Myocyte (in vitro differentiated cells): ENCODE data around the gene CACNA1E. TPM values are rescaled to one million over a fixed set of nuclear protein-coding genes. Genes with fewer than 3 reads are reported as not detected.
"Not testable (repeated sequence)": the region's sequence is repeated elsewhere in the genome, so short reads cannot be mapped to it uniquely, and the experiment has no call there.

Experiments
- DNase-seq: peaks from one replicate; pipeline ENCODE4 v3.0.0-alpha.2; 2012; ENCODE audit warnings: low read depth
- total RNA-seq: library from RNA; depleted of rRNA; stranded (reverse); fragments of >200 nt; gene quantifications from 2 replicates; pipeline ENCODE4 v1.2.3, GENCODE V29; 2014

The CACNA1E gene
- total RNA-seq, 1 donor from 2014 or later, result 0.75 TPM

GRCh38 chr1:181514298-181515290, 31.3 kb downstream of the CACNA1E start:
- DNase-seq, result no peak

- no peak for DNase-seq
Observed at GRCh38 chr1:181516706-181517105, 33.4 kb downstream of the CACNA1E start.

GRCh38 chr1:181517181-181517875, 34.0 kb downstream of the CACNA1E start:
- no peak for DNase-seq

- DNase-seq, result no peak
Observed at GRCh38 chr1:181518152-181518551, 34.8 kb downstream of the CACNA1E start.

- DNase-seq, result no peak
Observed at GRCh38 chr1:181522864-181523263, 39.5 kb downstream of the CACNA1E start.

- no peak for DNase-seq
Observed at GRCh38 chr1:181525104-181525721, 41.9 kb downstream of the CACNA1E start.

DNA sequence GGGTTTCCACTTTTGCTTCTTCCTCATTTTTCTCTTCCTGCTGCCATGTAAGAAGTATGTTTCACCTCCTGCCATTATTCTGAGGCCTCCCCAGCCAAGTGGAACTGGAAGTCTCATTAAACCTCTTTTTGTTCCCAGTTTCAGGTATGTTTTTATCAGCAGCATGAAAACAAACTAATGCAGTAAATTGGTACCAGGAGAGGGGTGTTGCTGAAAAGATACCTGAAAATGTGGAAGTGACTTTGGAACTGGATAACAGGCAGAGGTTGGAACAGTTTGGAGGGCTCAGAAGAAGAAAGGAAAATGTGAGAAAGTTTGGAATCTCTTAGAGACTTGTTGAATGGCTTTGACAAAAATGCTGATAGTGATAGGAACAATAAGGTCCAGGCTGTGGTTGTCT, 44.9 kb downstream of the CACNA1E start:
- not testable (repeated sequence) for DNase-seq

GRCh38 chr1:181531441-181531840, 48.1 kb downstream of the CACNA1E start:
- no peak for DNase-seq

- no peak for DNase-seq
Observed at GRCh38 chr1:181531951-181532600, 48.8 kb downstream of the CACNA1E start.

DNA sequence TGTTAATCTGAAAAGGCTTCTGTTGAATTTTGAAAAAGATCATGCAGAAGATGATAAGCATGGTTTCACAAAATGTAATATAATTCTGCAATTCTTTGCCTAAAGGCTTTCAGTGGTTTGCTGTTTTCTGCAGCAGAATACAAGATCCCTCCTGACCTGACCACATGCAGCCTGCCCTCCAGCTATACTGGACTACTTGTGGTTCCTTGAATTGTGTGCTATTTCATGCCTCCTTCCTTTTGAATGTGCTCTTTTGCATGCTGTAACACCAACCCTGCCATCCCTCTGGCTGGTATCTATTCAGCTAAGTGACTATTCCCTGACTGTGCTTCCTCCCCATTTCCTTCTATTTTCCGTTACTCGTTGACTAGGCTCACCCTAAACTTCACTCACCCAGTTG, 55.5 kb downstream of the CACNA1E start:
- DNase-seq, result no peak

- no peak for DNase-seq
Observed at GRCh38 chr1:181541458-181541857, 58.1 kb downstream of the CACNA1E start.

DNA sequence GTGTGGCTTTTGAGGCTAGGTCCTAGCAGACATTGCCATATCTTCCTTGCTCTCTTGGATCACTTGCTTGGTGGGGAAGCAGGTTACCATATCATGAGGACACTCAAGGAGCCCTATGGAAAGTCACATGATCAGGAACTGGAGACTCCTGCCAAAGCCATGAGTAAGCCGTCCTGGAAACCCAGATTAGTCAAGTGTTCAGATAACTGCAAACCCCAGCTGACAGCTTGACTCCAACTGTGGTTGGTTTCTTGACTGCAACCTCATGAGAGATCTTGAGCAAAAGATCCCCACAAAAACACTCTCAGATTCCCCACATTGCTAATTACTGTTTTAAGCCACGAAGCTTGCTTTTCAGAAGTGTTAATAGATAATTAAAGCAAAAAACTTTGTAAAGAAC, 58.6 kb downstream of the CACNA1E start:
- DNase-seq, result peak; percentile 23

- not testable (repeated sequence) for DNase-seq
Observed at GRCh38 chr1:181542406-181542805, 59.1 kb downstream of the CACNA1E start.

DNA sequence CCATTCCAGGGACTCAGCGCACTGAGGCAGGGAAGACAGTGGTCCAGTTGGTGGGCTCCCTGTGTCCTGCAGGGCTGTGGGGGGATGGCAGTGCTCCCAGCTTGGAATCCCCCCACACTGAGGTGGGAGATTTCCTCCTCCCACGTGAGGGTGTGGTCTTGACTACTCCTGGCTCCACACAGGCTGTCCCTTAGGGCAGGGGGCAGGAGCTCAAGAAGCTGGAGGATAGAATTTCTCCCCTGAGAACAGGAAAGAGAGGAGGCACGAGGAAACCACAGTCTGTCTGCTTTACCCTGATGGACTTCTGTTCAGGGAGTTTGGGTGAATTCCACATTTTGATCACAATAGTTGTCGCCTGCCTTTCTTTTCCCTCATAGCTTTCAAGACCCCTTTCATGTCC, 62.1 kb downstream of the CACNA1E start:
- no peak for DNase-seq

GRCh38 chr1:181548497-181548896, 65.2 kb downstream of the CACNA1E start:
- peak; percentile 47 for DNase-seq

GRCh38 chr1:181551249-181551648, 67.9 kb downstream of the CACNA1E start:
- DNase-seq, result no peak

DNA sequence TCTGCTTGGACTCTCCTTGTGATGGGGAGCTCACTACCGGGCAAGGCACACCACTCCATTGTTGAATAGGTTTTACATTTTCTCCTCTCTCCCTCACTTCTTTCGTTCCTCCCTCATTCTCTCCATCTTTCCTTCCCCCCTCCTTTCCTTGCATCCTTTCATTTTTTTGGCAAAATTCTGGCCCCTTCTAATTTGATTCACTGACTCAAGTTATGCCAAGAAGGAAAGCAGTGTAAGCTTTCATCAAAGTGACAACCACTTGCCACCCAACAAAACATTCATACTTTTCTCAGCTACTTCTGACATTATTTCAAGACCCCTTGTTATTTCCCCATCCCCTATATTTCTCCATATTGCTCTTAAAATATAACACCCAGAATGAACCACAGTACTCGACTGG, 68.4 kb downstream of the CACNA1E start:
- no peak for DNase-seq

DNA sequence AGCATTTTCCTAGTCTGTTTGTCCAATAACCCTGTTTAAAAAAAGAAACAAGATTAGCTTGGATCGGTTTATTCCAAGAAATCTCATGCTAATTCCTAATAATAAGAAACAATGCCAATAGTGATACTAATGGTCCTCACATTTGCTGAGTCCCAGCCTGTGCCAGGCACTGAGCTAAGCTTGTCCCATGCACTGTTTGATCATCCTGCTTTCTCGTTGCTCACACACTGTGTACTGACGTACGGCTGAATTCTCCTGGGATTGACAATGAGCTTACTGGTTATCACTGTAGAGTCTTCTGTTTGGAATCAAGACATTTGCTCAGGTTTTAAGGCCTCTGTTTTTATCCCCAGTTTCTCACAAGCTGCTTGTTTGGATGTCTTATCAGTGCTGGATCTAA, 71.1 kb downstream of the CACNA1E start:
- no peak for DNase-seq

DNA sequence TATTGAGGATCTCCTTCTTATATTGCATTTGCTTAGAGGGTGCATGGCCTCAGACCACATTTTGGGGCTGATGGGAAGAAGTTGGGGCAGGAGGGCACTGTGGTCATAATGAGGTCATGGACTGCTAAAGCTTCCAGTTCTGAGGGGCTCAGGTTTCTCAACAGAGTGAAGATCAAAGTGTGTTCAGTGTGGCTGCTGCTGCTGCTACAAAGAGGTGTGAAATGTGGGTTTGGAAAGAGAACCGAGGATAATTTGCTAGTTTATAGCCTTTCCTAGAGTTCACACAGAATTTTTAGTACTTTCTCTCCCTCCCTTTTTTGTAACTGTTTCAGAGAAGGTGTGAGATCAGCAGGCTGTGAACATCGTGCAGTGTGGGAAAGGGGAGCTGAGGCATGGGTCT, 73.3 kb downstream of the CACNA1E start:
- no peak for DNase-seq

GRCh38 chr1:181557313-181557712, 74.0 kb downstream of the CACNA1E start:
- no peak for DNase-seq

GRCh38 chr1:181558416-181558815, 75.1 kb downstream of the CACNA1E start:
- no peak for DNase-seq
